H9 (cell line): ENCODE data around the gene MGMT. TPM values are rescaled to one million over a fixed set of nuclear protein-coding genes. Genes with fewer than 3 reads are reported as not detected.

Source experiments
- DNase-seq: peaks from one replicate; pipeline ENCODE4 v3.0.0-alpha.2; 2017
- H2AFZ ChIP-seq: one replicate; pipeline ENCODE4 v1.6.1; 2013; ENCODE audit warnings: mild to moderate bottlenecking, low read length, control low read depth, moderate library complexity
- H2AK5ac ChIP-seq: 2 replicates; pipeline ENCODE4 v1.6.1; 2013; ENCODE audit warnings: low read length, control low read depth, mixed read lengths; ENCODE audit not compliant: insufficient read length
- H2BK120ac ChIP-seq: one replicate; pipeline ENCODE4 v1.6.1; 2013; ENCODE audit warnings: low read depth, mild to moderate bottlenecking, low read length, control low read depth, inconsistent platforms; ENCODE audit not compliant: poor library complexity, severe bottlenecking
- H2BK12ac ChIP-seq: 2 replicates; pipeline ENCODE4 v1.6.1; 2013; ENCODE audit warnings: low read length, control low read depth, mixed read lengths, low read depth; ENCODE audit not compliant: insufficient read length
- H2BK15ac ChIP-seq: 2 replicates; pipeline ENCODE4 v1.6.1; 2013; ENCODE audit warnings: low read depth, low read length, control low read depth
- H2BK20ac ChIP-seq: one replicate; pipeline ENCODE4 v1.6.1; 2013; ENCODE audit warnings: low read depth, mild to moderate bottlenecking, low read length, control low read depth, inconsistent platforms; ENCODE audit not compliant: poor library complexity, severe bottlenecking
- H2BK5ac ChIP-seq: 2 replicates; pipeline ENCODE4 v1.6.1; 2013; ENCODE audit warnings: low read length, control low read depth, mixed read lengths; ENCODE audit not compliant: insufficient read length
- H3K14ac ChIP-seq: 2 replicates; pipeline ENCODE4 v1.6.1; 2013; ENCODE audit warnings: low read length, control low read depth; ENCODE audit not compliant: insufficient read depth
- H3K18ac ChIP-seq: 2 replicates; pipeline ENCODE4 v1.6.1; 2013; ENCODE audit warnings: low read depth, mild to moderate bottlenecking, mixed read lengths, low read length, control low read depth; ENCODE audit not compliant: insufficient read length
- H3K23ac ChIP-seq: 2 replicates; pipeline ENCODE4 v1.6.1; 2013; ENCODE audit warnings: low read length, control low read depth, mixed read lengths, low read depth; ENCODE audit not compliant: insufficient read length
- H3K23me2 ChIP-seq: 2 replicates; pipeline ENCODE4 v1.6.1; 2013; ENCODE audit warnings: low read depth, mild to moderate bottlenecking, mixed read lengths, low read length, control low read depth; ENCODE audit not compliant: insufficient read length, poor library complexity, severe bottlenecking
- H3K27ac ChIP-seq: 2 replicates; pipeline ENCODE4 v1.5.1; 2013; ENCODE audit warnings: low read length, control low read depth, mixed read lengths, low read depth; ENCODE audit not compliant: insufficient read length
- H3K27me3 ChIP-seq: 2 replicates; pipeline ENCODE4 v1.6.1; 2013; ENCODE audit warnings: low read length, control low read depth, inconsistent platforms; ENCODE audit not compliant: insufficient read depth
- H3K4ac ChIP-seq: 2 replicates; pipeline ENCODE4 v1.6.1; 2013; ENCODE audit warnings: low read depth, mild to moderate bottlenecking, control low read depth, inconsistent platforms, low read length, moderate library complexity
- H3K4me1 ChIP-seq: 2 replicates; pipeline ENCODE4 v1.6.1; 2013; ENCODE audit warnings: low read length, control low read depth, inconsistent platforms; ENCODE audit not compliant: insufficient read depth
- H3K4me2 ChIP-seq: 2 replicates; pipeline ENCODE4 v1.6.1; 2013; ENCODE audit warnings: low read length, control low read depth, mixed read lengths; ENCODE audit not compliant: insufficient read length, insufficient read depth
- H3K56ac ChIP-seq: 2 replicates; pipeline ENCODE4 v1.6.1; 2013; ENCODE audit warnings: low read depth, mild to moderate bottlenecking, mixed read lengths, low read length, control low read depth; ENCODE audit not compliant: insufficient read length
- H3K79me1 ChIP-seq: 2 replicates; pipeline ENCODE4 v1.6.1; 2013; ENCODE audit warnings: low read depth, mild to moderate bottlenecking, moderate library complexity, low read length, control low read depth, inconsistent platforms; ENCODE audit not compliant: insufficient read depth, poor library complexity, severe bottlenecking
- H3K79me2 ChIP-seq: 2 replicates; pipeline ENCODE4 v1.6.1; 2013; ENCODE audit warnings: low read length, control low read depth, inconsistent platforms; ENCODE audit not compliant: insufficient read depth
- H3K9ac ChIP-seq: 2 replicates; pipeline ENCODE4 v1.6.1; 2013; ENCODE audit warnings: low read length, control low read depth, mixed read lengths; ENCODE audit not compliant: insufficient read length; ENCODE audit errors: extremely low read depth
- H3K9me3 ChIP-seq: one replicate; pipeline ENCODE4 v1.6.1; 2013; ENCODE audit warnings: low read depth, low read length, inconsistent platforms; ENCODE audit not compliant: control insufficient read depth
- H3T11ph ChIP-seq: one replicate; pipeline ENCODE4 v1.6.1; 2013; ENCODE audit warnings: mild to moderate bottlenecking, low read length, control low read depth, inconsistent platforms
- H4K20me1 ChIP-seq: one replicate; pipeline ENCODE4 v1.6.1; 2013; ENCODE audit not compliant: control insufficient read depth, insufficient read length, insufficient read depth
- H4K5ac ChIP-seq: 2 replicates; pipeline ENCODE4 v1.6.1; 2013; ENCODE audit warnings: low read depth, mild to moderate bottlenecking, mixed read lengths, low read length, control low read depth; ENCODE audit not compliant: insufficient read length
- H4K8ac ChIP-seq: replicated peaks from 2 replicates; pipeline ENCODE4 v1.6.1; 2013; ENCODE audit warnings: low read length, control low read depth, mixed read lengths, low read depth; ENCODE audit not compliant: insufficient read length
- H4K91ac ChIP-seq: 2 replicates; pipeline ENCODE4 v1.6.1; 2013; ENCODE audit warnings: low read depth, mild to moderate bottlenecking, moderate library complexity, mixed read lengths, low read length, control low read depth; ENCODE audit not compliant: insufficient read length
- H3K27ac Mint-ChIP-seq, 3 experiments: 2 replicates in 2 of 3; 3 replicates in 1 of 3; pipeline ENCODE4 v1.8.0; 2020 to 2021; ENCODE audit warnings: mixed read lengths in 3 of 3, mild to moderate bottlenecking in 1 of 3, moderate library complexity in 1 of 3
- H3K27me3 Mint-ChIP-seq: 2 replicates; pipeline ENCODE4 v1.8.0; 2021; ENCODE audit warnings: low read depth, mild to moderate bottlenecking, moderate library complexity, mixed read lengths
- H3K36me3 Mint-ChIP-seq, 3 experiments: 2 replicates in 2 of 3; 3 replicates in 1 of 3; pipeline ENCODE4 v1.8.0; 2020 to 2021; ENCODE audit warnings: low read depth in 3 of 3, mixed read lengths in 3 of 3; ENCODE audit not compliant: insufficient read depth in 1 of 3
- H3K4me1 Mint-ChIP-seq, 2 experiments: 2 replicates each; pipeline ENCODE4 v1.8.0; 2020; ENCODE audit warnings: mixed read lengths in 2 of 2
- H3K4me3 Mint-ChIP-seq, 2 experiments: 2 replicates in 1 of 2; 3 replicates in 1 of 2; pipeline ENCODE4 v1.8.0; 2020 to 2021; ENCODE audit warnings: mild to moderate bottlenecking in 2 of 2, mixed read lengths in 2 of 2, moderate library complexity in 1 of 2
- H3K9me3 Mint-ChIP-seq, 2 experiments: 2 replicates in 1 of 2; 3 replicates in 1 of 2; pipeline ENCODE4 v1.8.0; 2020; ENCODE audit warnings: mild to moderate bottlenecking in 2 of 2, mixed read lengths in 2 of 2, moderate library complexity in 1 of 2
- CTCF ChIP-seq: fragments of 200-600 bp; sonication (generic); conservative IDR thresholded peaks from 3 replicates; pipeline ENCODE4 v1.8.0; 2021; ENCODE audit warnings: antibody characterized with exemption, mild to moderate bottlenecking
- WGBS: extraction: QIAGEN DNeasy Blood & Tissue Kit; methylation state at CpG from one replicate; pipeline ENCODE4 v1.1.7; 2013; ENCODE audit warnings: missing lambda C conversion rate, low lambda C conversion rate, mixed read lengths; ENCODE audit not compliant: insufficient read length; ENCODE audit errors: extremely low coverage; 5-methylcytosine and 5-hydroxymethylcytosine counted together
- total RNA-seq: library from RNA; stranded (reverse); gene quantifications from 2 replicates; pipeline ENCODE4 v1.2.1, GENCODE V29; 2021

The MGMT gene
- total RNA-seq, 1 experiment from 2014 or later: 18.4 TPM

GRCh38 chr10:129583831-129584230 is 116.8 kb downstream of the MGMT start:
- Histone ChIP-seq H3K4me1 (no peaks in the 10 kb centered on the region), H2BK20ac (no peak overlapping the region), H3K18ac (no peak overlapping the region), H3K14ac (no peak overlapping the region; the same call in 1 of the 2 replicates), H3K23ac (no peak overlapping the region), H2BK5ac (no peak overlapping the region), H3K4ac (no peak overlapping the region), H3K56ac (no peak overlapping the region), H3K9me3 (no peaks in the 10 kb centered on the region), H3K27ac (no peak overlapping the region), H3K4me2 (no peak overlapping the region), H4K8ac (no peak overlapping the region), H3K79me2 (no peaks in the 10 kb centered on the region), H2AK5ac (no peak overlapping the region), H4K20me1 (no peaks in the 10 kb centered on the region), H3K79me1 (no peaks in the 10 kb centered on the region), H2AFZ (no peak overlapping the region), H3K23me2 (peaks cover 4% of the 10 kb centered on the region), H3K27me3 (no peaks in the 10 kb centered on the region), H3T11ph (no peak overlapping the region), H4K91ac (no peak overlapping the region), H2BK15ac (no peak overlapping the region), H2BK120ac (no peak overlapping the region), H4K5ac (no peak overlapping the region), H2BK12ac (no peak overlapping the region), H3K9ac (no peak overlapping the region)
- no peak for DNase-seq
- Mint-ChIP-seq H3K4me1 (peaks cover 37% of the 10 kb centered on the region in 2 experiments), H3K27me3 (no peaks in the 10 kb centered on the region), H3K27ac (no peak overlapping the region), H3K36me3 (peaks cover 24 to 39% (median 33%) of the 10 kb centered on the region in 3 experiments), H3K4me3 (no peak overlapping the region), H3K9me3 (peaks cover 30 to 42% of the 10 kb centered on the region in 2 experiments)
- TF ChIP-seq CTCF: no peak
- no CpG with 5 or more reads among the region's 8 CpGs for WGBS
